ENCODE measurements around the gene PPP2R2D.

DNA sequence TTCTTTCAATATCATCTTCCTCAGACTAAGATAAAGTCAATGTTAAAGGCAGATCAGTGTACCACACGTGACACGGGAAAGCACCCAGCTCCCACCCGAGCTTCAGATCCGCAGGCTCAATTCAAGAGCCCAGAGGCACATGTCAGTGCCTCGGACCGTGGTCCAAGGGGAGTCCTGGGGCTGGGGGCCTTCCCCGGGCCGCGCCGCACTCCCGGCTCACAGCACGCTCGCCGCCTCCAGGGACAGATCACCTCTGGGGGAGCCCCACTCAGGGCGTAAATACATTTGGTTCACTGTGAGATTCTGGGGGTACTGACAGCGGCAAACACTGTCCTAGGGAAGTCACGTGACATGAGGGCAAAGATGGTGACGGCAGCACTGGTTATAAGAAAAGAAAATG, 70.1 kb downstream of the PPP2R2D start:
- no peak for TF ChIP-seq CTCF (conservative IDR thresholded peaks at IDR 0.05)
- TF ChIP-seq ZFX (IDR thresholded peaks at IDR 0.05), result no peak

Data from C4-2B (cell line).